WTC11 (cell line): Measurements from ENCODE around the gene SLC2A4RG. TPM values are rescaled to one million over a fixed set of nuclear protein-coding genes. Genes with fewer than 3 reads are reported as not detected.

ENCODE experiments used
- ATAC-seq: fragments of 200-7000 bp; cut with Tn5 transposase; 2 replicates; pipeline ENCODE4 v1.10.0; 2021; ENCODE audit warnings: mild to moderate bottlenecking, moderate library complexity
- CTCF ChIA-PET: fragments of 300-600 bp; sonication (Branson Sonifier 250); formaldehyde crosslinking; loops from one replicate; lab custom pipeline; 2021; ENCODE audit warnings: antibody characterized with exemption; lab: Charles Lee
- POLR2A ChIA-PET: fragments of 350-600 bp; sonication (Branson Sonifier 250); formaldehyde crosslinking; loops from one replicate; lab custom pipeline; 2021; ENCODE audit warnings: antibody characterized with exemption; lab: Charles Lee
- DNase-seq: peaks from one replicate; pipeline ENCODE4 v3.0.0; 2021; ENCODE audit warnings: low spot score
- H3K27ac Mint-ChIP-seq: 2 replicates; pipeline ENCODE4 v1.8.0; 2021; ENCODE audit warnings: mixed read lengths
- H3K27me3 Mint-ChIP-seq: 2 replicates; pipeline ENCODE4 v1.8.0; 2021; ENCODE audit warnings: low read depth, mild to moderate bottlenecking, moderate library complexity, mixed read lengths
- H3K36me3 Mint-ChIP-seq: 2 replicates; pipeline ENCODE4 v1.8.0; 2021; ENCODE audit warnings: mixed read lengths
- H3K4me1 Mint-ChIP-seq: 2 replicates; pipeline ENCODE4 v1.8.0; 2022; ENCODE audit warnings: mixed read lengths
- H3K4me3 Mint-ChIP-seq: 2 replicates; pipeline ENCODE4 v1.8.0; 2021; ENCODE audit warnings: mild to moderate bottlenecking, moderate library complexity, mixed read lengths
- H3K9me3 Mint-ChIP-seq: 2 replicates; pipeline ENCODE4 v1.8.0; 2021; ENCODE audit warnings: mixed read lengths
- E2F1 ChIP-seq: sonication (generic); formaldehyde crosslinking; IDR thresholded peaks from 2 replicates; pipeline ENCODE4 v1.8.0; 2022; ENCODE audit warnings: mild to moderate bottlenecking, missing genetic modification reagents
- ERG ChIP-seq: fragments of 250-450 bp; sonication (Bioruptor Pico); IDR thresholded peaks from 2 replicates; pipeline ENCODE4 v1.8.0; 2021; ENCODE audit warnings: mild to moderate bottlenecking
- FOXP1 ChIP-seq: sonication (generic); formaldehyde crosslinking; IDR thresholded peaks from 2 replicates; pipeline ENCODE4 v1.8.0; 2022; ENCODE audit warnings: missing genetic modification reagents, mild to moderate bottlenecking, moderate library complexity, borderline replicate concordance
- FOXP4 ChIP-seq: sonication (generic); formaldehyde crosslinking; IDR thresholded peaks from 2 replicates; pipeline ENCODE4 v1.8.0; 2022; ENCODE audit warnings: mild to moderate bottlenecking, missing genetic modification reagents
- HMGXB4 ChIP-seq: sonication (generic); formaldehyde crosslinking; IDR thresholded peaks from 2 replicates; pipeline ENCODE4 v1.8.1; 2023; ENCODE audit warnings: mild to moderate bottlenecking, moderate library complexity, missing genetic modification reagents
- JAZF1 ChIP-seq: fragments of 250-450 bp; sonication (Bioruptor Pico); IDR thresholded peaks from 2 replicates; pipeline ENCODE4 v1.9.0; 2021; ENCODE audit warnings: moderate library complexity, mild to moderate bottlenecking, inconsistent platforms
- NFE2L1 ChIP-seq: sonication (generic); formaldehyde crosslinking; IDR thresholded peaks from 2 replicates; pipeline ENCODE4 v1.8.1; 2023; ENCODE audit warnings: missing genetic modification reagents
- NR1H2 ChIP-seq: sonication (generic); formaldehyde crosslinking; IDR thresholded peaks from 2 replicates; pipeline ENCODE4 v1.9.0; 2021; ENCODE audit warnings: mild to moderate bottlenecking, moderate library complexity, missing genetic modification reagents
- NR3C1 ChIP-seq: sonication (generic); formaldehyde crosslinking; conservative IDR thresholded peaks from 2 replicates; pipeline ENCODE4 v1.8.1; 2023; ENCODE audit warnings: low read depth, mild to moderate bottlenecking, missing genetic modification reagents
- PRDM15 ChIP-seq: sonication (generic); formaldehyde crosslinking; IDR thresholded peaks from 2 replicates; pipeline ENCODE4 v1.8.0; 2022; ENCODE audit warnings: missing genetic modification reagents
- RELA ChIP-seq: sonication (generic); formaldehyde crosslinking; IDR thresholded peaks from 2 replicates; pipeline ENCODE4 v1.8.1; 2022; ENCODE audit warnings: missing genetic modification reagents, mild to moderate bottlenecking, borderline replicate concordance
- ZMAT4 ChIP-seq: fragments of 250-450 bp; sonication (Bioruptor Pico); IDR thresholded peaks from 2 replicates; pipeline ENCODE4 v1.9.0; 2021; ENCODE audit warnings: mild to moderate bottlenecking
- ZNF219 ChIP-seq: sonication (generic); formaldehyde crosslinking; IDR thresholded peaks from 2 replicates; pipeline ENCODE4 v1.8.0; 2023; ENCODE audit warnings: missing genetic modification reagents, mild to moderate bottlenecking, borderline replicate concordance
- total RNA-seq: library from RNA; stranded (reverse); gene quantifications from 3 replicates; pipeline ENCODE4 v1.2.3, GENCODE V29; 2021
- TF ChIP-seq, protein P1 (sequence below): sonication (generic); formaldehyde crosslinking; IDR thresholded peaks from 2 replicates; pipeline ENCODE4 v1.8.1; 2023; ENCODE audit warnings: mild to moderate bottlenecking, missing genetic modification reagents
- TF ChIP-seq, protein P2 (sequence below): fragments of 250-450 bp; sonication (Bioruptor Pico); IDR thresholded peaks from 2 replicates; pipeline ENCODE4 v1.9.0; 2021; ENCODE audit warnings: mild to moderate bottlenecking, borderline replicate concordance

The SLC2A4RG gene
- total RNA-seq, 1 experiment from 2014 or later, result 43.3 TPM

GRCh38 chr20:63778857-63779256, 39.3 kb downstream of the SLC2A4RG start:
- Mint-ChIP-seq H3K36me3 (peaks cover 16% of the 10 kb centered on the region), H3K4me1 (peaks cover 14% of the 10 kb centered on the region), H3K27ac (no peak overlapping the region), H3K4me3 (no peak overlapping the region), H3K9me3 (peaks cover 20% of the 10 kb centered on the region), H3K27me3 (peaks cover 4% of the 10 kb centered on the region; the same call in 1 of the 2 replicates)
- CTCF ChIA-PET, result interaction anchor here (1.1 kb wide), 1 partner anchor 86 kb away, joined by 3 read pairs; the partner anchor contains the start of gene TPD52L2
- POLR2A ChIA-PET, result no interaction called here
- DNase-seq (no peak), ATAC-seq (no peak)
- TF ChIP-seq ERG (CRISPR knock-in tag), result no peak
- TF ChIP-seq, protein P1, sequence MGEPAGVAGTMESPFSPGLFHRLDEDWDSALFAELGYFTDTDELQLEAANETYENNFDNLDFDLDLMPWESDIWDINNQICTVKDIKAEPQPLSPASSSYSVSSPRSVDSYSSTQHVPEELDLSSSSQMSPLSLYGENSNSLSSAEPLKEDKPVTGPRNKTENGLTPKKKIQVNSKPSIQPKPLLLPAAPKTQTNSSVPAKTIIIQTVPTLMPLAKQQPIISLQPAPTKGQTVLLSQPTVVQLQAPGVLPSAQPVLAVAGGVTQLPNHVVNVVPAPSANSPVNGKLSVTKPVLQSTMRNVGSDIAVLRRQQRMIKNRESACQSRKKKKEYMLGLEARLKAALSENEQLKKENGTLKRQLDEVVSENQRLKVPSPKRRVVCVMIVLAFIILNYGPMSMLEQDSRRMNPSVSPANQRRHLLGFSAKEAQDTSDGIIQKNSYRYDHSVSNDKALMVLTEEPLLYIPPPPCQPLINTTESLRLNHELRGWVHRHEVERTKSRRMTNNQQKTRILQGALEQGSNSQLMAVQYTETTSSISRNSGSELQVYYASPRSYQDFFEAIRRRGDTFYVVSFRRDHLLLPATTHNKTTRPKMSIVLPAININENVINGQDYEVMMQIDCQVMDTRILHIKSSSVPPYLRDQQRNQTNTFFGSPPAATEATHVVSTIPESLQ (CRISPR knock-in tag), result no peak
- TF ChIP-seq, protein P2, sequence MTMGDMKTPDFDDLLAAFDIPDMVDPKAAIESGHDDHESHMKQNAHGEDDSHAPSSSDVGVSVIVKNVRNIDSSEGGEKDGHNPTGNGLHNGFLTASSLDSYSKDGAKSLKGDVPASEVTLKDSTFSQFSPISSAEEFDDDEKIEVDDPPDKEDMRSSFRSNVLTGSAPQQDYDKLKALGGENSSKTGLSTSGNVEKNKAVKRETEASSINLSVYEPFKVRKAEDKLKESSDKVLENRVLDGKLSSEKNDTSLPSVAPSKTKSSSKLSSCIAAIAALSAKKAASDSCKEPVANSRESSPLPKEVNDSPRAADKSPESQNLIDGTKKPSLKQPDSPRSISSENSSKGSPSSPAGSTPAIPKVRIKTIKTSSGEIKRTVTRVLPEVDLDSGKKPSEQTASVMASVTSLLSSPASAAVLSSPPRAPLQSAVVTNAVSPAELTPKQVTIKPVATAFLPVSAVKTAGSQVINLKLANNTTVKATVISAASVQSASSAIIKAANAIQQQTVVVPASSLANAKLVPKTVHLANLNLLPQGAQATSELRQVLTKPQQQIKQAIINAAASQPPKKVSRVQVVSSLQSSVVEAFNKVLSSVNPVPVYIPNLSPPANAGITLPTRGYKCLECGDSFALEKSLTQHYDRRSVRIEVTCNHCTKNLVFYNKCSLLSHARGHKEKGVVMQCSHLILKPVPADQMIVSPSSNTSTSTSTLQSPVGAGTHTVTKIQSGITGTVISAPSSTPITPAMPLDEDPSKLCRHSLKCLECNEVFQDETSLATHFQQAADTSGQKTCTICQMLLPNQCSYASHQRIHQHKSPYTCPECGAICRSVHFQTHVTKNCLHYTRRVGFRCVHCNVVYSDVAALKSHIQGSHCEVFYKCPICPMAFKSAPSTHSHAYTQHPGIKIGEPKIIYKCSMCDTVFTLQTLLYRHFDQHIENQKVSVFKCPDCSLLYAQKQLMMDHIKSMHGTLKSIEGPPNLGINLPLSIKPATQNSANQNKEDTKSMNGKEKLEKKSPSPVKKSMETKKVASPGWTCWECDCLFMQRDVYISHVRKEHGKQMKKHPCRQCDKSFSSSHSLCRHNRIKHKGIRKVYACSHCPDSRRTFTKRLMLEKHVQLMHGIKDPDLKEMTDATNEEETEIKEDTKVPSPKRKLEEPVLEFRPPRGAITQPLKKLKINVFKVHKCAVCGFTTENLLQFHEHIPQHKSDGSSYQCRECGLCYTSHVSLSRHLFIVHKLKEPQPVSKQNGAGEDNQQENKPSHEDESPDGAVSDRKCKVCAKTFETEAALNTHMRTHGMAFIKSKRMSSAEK (CRISPR knock-in tag), result no peak
- TF ChIP-seq E2F1 (CRISPR knock-in tag), result no peak

GRCh38 chr20:63781181-63781580, 41.6 kb downstream of the SLC2A4RG start:
- no peak overlapping the region for H3K27ac Mint-ChIP-seq
- peaks cover under 1% of the 10 kb centered on the region; the same call in 1 of the 2 replicates for H3K4me1 Mint-ChIP-seq
- peaks cover 16% of the 10 kb centered on the region for H3K36me3 Mint-ChIP-seq
- H3K27me3 Mint-ChIP-seq, result peaks cover 4% of the 10 kb centered on the region; the same call in 1 of the 2 replicates
- POLR2A ChIA-PET, result no interaction called here
- peaks cover 20% of the 10 kb centered on the region for H3K9me3 Mint-ChIP-seq
- DNase-seq (no peak), ATAC-seq (no peak)
- no peak overlapping the region for H3K4me3 Mint-ChIP-seq
- CTCF ChIA-PET, result interaction anchor here (0.7 kb wide), 1 partner anchor 70 kb away, joined by 6 read pairs; no protein-coding TSS in a partner anchor
- no peak for TF ChIP-seq FOXP1 (CRISPR knock-in tag)
- no peak for TF ChIP-seq PRDM15 (CRISPR knock-in tag)
- TF ChIP-seq NR3C1, result no peak
- no peak for TF ChIP-seq FOXP4 (CRISPR knock-in tag)
- no peak for TF ChIP-seq NFE2L1 (CRISPR knock-in tag)
- no peak for TF ChIP-seq ZNF219 (CRISPR knock-in tag)
- TF ChIP-seq NR1H2 (CRISPR knock-in tag), result no peak
- no peak for TF ChIP-seq JAZF1 (CRISPR knock-in tag)
- TF ChIP-seq ZMAT4 (CRISPR knock-in tag), result no peak
- TF ChIP-seq HMGXB4, result no peak
- no peak for TF ChIP-seq RELA (CRISPR knock-in tag)
